ENCODE data around the gene FAM3C.
"Not testable (repeated sequence)": the region's sequence is repeated elsewhere in the genome, so short reads cannot be mapped to it uniquely, and the experiment has no call there.

Gene FAM3C

GRCh38 chr7:121430558-121430957 lies 34.5 kb upstream of the FAM3C start:
- H3K27ac ChIP-seq (ENCODE audit: low read length) = no peak overlapping the region
- H3K4me3 ChIP-seq (ENCODE audit: low read depth in 1 of 2, low read length in 2 of 2) = no peak overlapping the region
- H3K4me1 ChIP-seq (ENCODE audit: control insufficient read depth in 1 of 2, insufficient read depth in 2 of 2, low read length in 2 of 2) = no peaks in the 10 kb centered on the region
- no peaks in the 10 kb centered on the region for H3K9me3 ChIP-seq (ENCODE audit: control insufficient read depth in 1 of 2, low read length in 2 of 2)
- H3K27me3 ChIP-seq (ENCODE audit: low read depth, low read length) = no peaks in the 10 kb centered on the region
- no peaks in the 10 kb centered on the region for H3K36me3 ChIP-seq (ENCODE audit: control insufficient read depth in 1 of 2, insufficient read depth in 2 of 2, low read length in 2 of 2)

DNA sequence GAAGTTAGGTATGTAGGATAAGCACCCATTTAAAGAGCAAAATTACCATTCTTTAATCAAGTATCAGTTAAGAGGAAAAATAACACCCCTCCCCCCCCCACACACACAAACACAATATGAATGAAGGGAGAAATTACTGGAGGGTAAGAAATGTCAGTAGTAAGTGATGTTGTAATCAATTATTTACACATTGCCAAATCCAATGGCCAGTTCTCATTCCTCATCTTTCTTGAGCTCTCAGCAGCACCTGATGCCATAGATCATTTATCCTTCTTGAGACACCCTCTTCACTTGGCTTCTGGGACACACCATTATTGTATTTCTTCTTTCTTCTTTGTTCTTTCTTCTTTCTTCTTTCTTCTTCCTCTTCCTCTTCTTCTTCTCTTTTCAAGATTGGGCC lies 33.7 kb upstream of the FAM3C start:
- Histone ChIP-seq H3K4me3 (ENCODE audit: low read depth in 1 of 2, low read length in 2 of 2) (no peak overlapping the region), H3K9me3 (ENCODE audit: control insufficient read depth in 1 of 2, low read length in 2 of 2) (no peaks in the 10 kb centered on the region), H3K4me1 (ENCODE audit: control insufficient read depth in 1 of 2, insufficient read depth in 2 of 2, low read length in 2 of 2) (no peaks in the 10 kb centered on the region), H3K27ac (ENCODE audit: low read length) (no peak overlapping the region), H3K36me3 (ENCODE audit: control insufficient read depth in 1 of 2, insufficient read depth in 2 of 2, low read length in 2 of 2) (no peaks in the 10 kb centered on the region), H3K27me3 (ENCODE audit: low read depth, low read length) (no peaks in the 10 kb centered on the region)

DNA sequence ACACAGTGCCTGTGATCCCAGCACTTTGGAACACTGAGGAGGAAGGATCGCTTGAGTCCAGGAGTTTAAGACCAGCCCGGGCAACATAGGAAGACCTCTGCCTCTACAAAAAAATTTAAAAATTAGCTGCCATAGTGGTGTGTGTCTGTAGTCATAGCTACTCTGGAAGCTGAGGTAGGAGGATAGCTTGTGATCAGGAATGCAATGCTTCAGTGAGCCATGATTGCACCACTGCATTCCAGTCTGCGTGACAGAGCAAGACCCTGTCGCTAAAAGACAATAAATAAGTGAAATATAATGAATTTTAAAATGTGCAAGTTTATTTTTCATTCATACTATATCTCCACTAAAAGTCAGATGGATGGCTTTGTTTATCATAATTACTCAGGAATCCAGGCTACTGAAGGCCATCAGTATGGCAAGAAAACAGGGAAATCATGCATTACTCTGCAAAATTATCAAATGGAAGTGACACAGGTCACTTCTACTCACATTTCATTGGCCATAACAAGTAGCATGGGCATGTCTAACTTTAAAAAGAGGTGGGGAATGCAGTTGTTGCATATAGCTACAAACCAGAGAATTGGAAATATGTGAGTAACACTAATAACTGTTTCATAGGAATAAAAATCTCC lies 32.9 kb upstream of the FAM3C start:
- H3K36me3 ChIP-seq (ENCODE audit: control insufficient read depth in 1 of 2, insufficient read depth in 2 of 2, low read length in 2 of 2) = no peaks in the 10 kb centered on the region
- H3K9me3 ChIP-seq (ENCODE audit: control insufficient read depth in 1 of 2, low read length in 2 of 2) = no peaks in the 10 kb centered on the region
- no peaks in the 10 kb centered on the region for H3K27me3 ChIP-seq (ENCODE audit: low read depth, low read length)
- no peak overlapping the region for H3K4me3 ChIP-seq (ENCODE audit: low read depth in 1 of 2, low read length in 2 of 2)
- H3K27ac ChIP-seq (ENCODE audit: low read length) = no peak overlapping the region
- no peaks in the 10 kb centered on the region for H3K4me1 ChIP-seq (ENCODE audit: control insufficient read depth in 1 of 2, insufficient read depth in 2 of 2, low read length in 2 of 2)

GRCh38 chr7:121421743-121422142 lies 25.6 kb upstream of the FAM3C start:
- H3K27ac ChIP-seq (ENCODE audit: low read length); H3K4me3 ChIP-seq (ENCODE audit: low read depth in 1 of 2, low read length in 2 of 2); H3K9me3 ChIP-seq (ENCODE audit: control insufficient read depth in 1 of 2, low read length in 2 of 2); H3K4me1 ChIP-seq (ENCODE audit: control insufficient read depth in 1 of 2, insufficient read depth in 2 of 2, low read length in 2 of 2); H3K36me3 ChIP-seq (ENCODE audit: control insufficient read depth in 1 of 2, insufficient read depth in 2 of 2, low read length in 2 of 2); H3K27me3 ChIP-seq (ENCODE audit: low read depth, low read length): not testable (repeated sequence)

- no peaks in the 10 kb centered on the region for H3K27me3 ChIP-seq (ENCODE audit: low read depth, low read length)
- H3K27ac ChIP-seq (ENCODE audit: low read length) = no peak overlapping the region
- H3K4me1 ChIP-seq (ENCODE audit: control insufficient read depth in 1 of 2, insufficient read depth in 2 of 2, low read length in 2 of 2) = no peaks in the 10 kb centered on the region
- no peak overlapping the region for H3K4me3 ChIP-seq (ENCODE audit: low read depth in 1 of 2, low read length in 2 of 2)
- H3K36me3 ChIP-seq (ENCODE audit: control insufficient read depth in 1 of 2, insufficient read depth in 2 of 2, low read length in 2 of 2) = no peaks in the 10 kb centered on the region
- H3K9me3 ChIP-seq (ENCODE audit: control insufficient read depth in 1 of 2, low read length in 2 of 2) = no peaks in the 10 kb centered on the region
Measured at GRCh38 chr7:121420976-121421375, 24.9 kb upstream of the FAM3C start.

DNA sequence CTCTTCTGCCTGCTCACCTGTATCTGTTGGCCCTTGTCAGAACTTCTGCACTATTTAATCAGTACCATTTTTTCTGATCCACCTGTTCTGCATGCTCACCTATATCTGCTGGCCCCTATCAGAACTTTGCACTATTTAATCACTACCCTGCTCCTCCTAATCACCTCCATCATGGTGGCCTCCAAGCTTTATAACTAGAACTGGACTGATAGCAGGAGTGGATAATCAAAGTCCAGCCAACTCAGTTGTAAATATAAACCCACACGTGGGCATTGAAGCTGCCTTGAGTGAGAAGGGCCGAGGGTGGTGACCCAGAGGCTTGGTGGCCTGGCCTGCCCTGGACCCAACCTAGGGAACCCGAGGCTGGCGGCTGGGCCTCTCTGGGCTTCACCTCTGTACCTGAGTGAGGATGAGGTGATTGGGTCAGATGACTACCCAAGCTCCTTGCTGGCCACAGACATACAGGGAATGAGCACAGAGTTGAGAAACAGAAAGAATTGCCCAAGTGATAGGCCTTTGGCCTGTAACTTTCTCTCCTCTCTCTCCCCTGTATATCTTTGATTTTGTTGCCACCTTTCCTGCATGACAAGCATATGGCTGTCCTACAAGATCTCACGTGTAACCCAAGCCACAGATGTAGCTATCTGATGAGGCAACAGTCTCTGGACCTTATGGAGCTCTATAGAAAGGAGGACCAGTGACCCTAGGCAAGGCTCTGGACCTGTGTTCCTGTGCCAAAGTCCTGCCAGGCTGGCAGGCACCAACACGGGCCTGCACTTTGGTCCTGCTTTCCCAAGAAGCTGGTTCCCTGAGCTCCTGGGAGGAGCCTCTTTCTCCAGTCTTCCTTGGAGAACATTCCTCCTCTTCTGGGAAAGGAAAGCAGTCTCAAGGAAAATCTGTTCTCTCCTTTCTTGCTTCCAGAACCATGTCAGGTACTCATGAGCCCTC lies 23.4 kb upstream of the FAM3C start:
- no peak overlapping the region for H3K27ac ChIP-seq (ENCODE audit: low read length)
- H3K27me3 ChIP-seq (ENCODE audit: low read depth, low read length) = no peaks in the 10 kb centered on the region
- H3K4me3 ChIP-seq (ENCODE audit: low read depth in 1 of 2, low read length in 2 of 2) = no peak overlapping the region
- H3K4me1 ChIP-seq (ENCODE audit: control insufficient read depth in 1 of 2, insufficient read depth in 2 of 2, low read length in 2 of 2) = no peaks in the 10 kb centered on the region
- no peaks in the 10 kb centered on the region for H3K36me3 ChIP-seq (ENCODE audit: control insufficient read depth in 1 of 2, insufficient read depth in 2 of 2, low read length in 2 of 2)
- no peaks in the 10 kb centered on the region for H3K9me3 ChIP-seq (ENCODE audit: control insufficient read depth in 1 of 2, low read length in 2 of 2)

DNA sequence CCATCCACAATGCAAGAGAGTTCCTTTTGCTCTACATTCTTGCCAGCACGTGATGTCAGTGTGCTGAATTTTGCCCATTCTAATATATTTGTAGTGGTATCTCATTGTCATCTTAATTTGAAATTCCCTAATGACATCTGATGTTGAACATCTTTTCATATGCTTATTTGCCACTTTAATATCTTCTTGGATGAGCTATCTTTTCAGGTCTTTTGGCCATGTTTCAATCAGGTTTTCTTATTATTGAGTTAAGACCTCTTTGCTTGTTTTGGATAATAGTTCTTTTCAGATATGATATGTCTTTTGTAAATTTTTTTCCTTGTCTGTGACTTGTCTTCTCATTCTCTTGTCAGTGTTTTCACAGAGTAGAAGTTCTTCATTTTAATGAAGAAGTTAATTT lies 20.4 kb upstream of the FAM3C start:
- H3K27me3 ChIP-seq (ENCODE audit: low read depth, low read length) = no peaks in the 10 kb centered on the region
- no peaks in the 10 kb centered on the region for H3K4me1 ChIP-seq (ENCODE audit: control insufficient read depth in 1 of 2, insufficient read depth in 2 of 2, low read length in 2 of 2)
- H3K27ac ChIP-seq (ENCODE audit: low read length) = no peak overlapping the region
- H3K36me3 ChIP-seq (ENCODE audit: control insufficient read depth in 1 of 2, insufficient read depth in 2 of 2, low read length in 2 of 2) = no peaks in the 10 kb centered on the region
- no peak overlapping the region for H3K4me3 ChIP-seq (ENCODE audit: low read depth in 1 of 2, low read length in 2 of 2)
- H3K9me3 ChIP-seq (ENCODE audit: control insufficient read depth in 1 of 2, low read length in 2 of 2) = no peaks in the 10 kb centered on the region

- no peak overlapping the region for H3K27ac ChIP-seq (ENCODE audit: low read length)
- no peaks in the 10 kb centered on the region for H3K9me3 ChIP-seq (ENCODE audit: control insufficient read depth in 1 of 2, low read length in 2 of 2)
- H3K4me1 ChIP-seq (ENCODE audit: control insufficient read depth in 1 of 2, insufficient read depth in 2 of 2, low read length in 2 of 2) = no peaks in the 10 kb centered on the region
- no peak overlapping the region for H3K4me3 ChIP-seq (ENCODE audit: low read depth in 1 of 2, low read length in 2 of 2)
- H3K36me3 ChIP-seq (ENCODE audit: control insufficient read depth in 1 of 2, insufficient read depth in 2 of 2, low read length in 2 of 2) = no peaks in the 10 kb centered on the region
- no peaks in the 10 kb centered on the region for H3K27me3 ChIP-seq (ENCODE audit: low read depth, low read length)
Measured at GRCh38 chr7:121414436-121414835, 18.3 kb upstream of the FAM3C start.

GRCh38 chr7:121411597-121411979 lies 15.5 kb upstream of the FAM3C start:
- no peak overlapping the region for H3K4me3 ChIP-seq (ENCODE audit: low read depth in 1 of 2, low read length in 2 of 2)
- no peaks in the 10 kb centered on the region for H3K36me3 ChIP-seq (ENCODE audit: control insufficient read depth in 1 of 2, insufficient read depth in 2 of 2, low read length in 2 of 2)
- H3K4me1 ChIP-seq (ENCODE audit: control insufficient read depth in 1 of 2, insufficient read depth in 2 of 2, low read length in 2 of 2) = no peaks in the 10 kb centered on the region
- H3K9me3 ChIP-seq (ENCODE audit: control insufficient read depth in 1 of 2, low read length in 2 of 2) = no peaks in the 10 kb centered on the region
- no peaks in the 10 kb centered on the region for H3K27me3 ChIP-seq (ENCODE audit: low read depth, low read length)
- no peak overlapping the region for H3K27ac ChIP-seq (ENCODE audit: low read length)

DNA sequence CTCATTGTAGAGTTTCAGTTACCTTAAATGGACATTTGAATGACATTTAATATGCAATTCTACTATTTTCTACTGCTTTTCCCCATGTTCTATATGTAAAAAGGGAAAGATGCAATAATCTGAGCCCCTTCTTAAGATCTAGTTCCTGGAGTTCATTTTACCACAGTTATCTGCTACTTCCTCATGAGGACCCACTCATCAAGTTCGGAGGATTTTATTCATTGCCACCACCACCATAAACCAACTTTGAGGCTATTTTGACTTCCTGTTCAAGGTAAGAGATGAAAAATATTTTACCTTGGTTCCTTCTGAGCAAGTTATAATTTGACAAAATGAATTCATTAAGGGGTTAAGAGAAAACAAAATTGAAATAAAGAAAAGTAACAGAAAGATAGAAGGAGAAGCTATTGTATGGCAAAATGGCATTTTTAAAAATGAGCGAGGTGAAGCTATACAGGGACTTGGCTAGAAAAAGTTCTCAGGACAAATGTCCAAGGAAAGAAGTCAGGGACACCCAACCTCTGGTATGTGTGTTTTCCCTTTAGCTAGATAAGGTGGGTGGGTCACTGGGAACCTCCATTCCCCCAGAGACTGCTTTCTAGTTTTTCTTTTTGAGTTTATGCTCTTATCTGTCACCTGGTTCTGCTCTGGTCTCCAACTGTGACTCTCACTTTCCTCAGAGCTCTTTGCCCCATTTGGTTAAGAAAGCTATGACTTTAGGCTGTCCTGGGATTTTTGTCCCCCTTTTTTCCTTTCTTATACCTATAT lies 14.9 kb upstream of the FAM3C start:
- Histone ChIP-seq H3K36me3 (ENCODE audit: control insufficient read depth in 1 of 2, insufficient read depth in 2 of 2, low read length in 2 of 2) (no peaks in the 10 kb centered on the region), H3K4me3 (ENCODE audit: low read depth in 1 of 2, low read length in 2 of 2) (no peak overlapping the region)

GRCh38 chr7:121406944-121407343 lies 10.8 kb upstream of the FAM3C start:
- H3K9me3 ChIP-seq (ENCODE audit: control insufficient read depth in 1 of 2, low read length in 2 of 2) = no peaks in the 10 kb centered on the region
- H3K27ac ChIP-seq (ENCODE audit: low read length) = no peak overlapping the region
- H3K4me1 ChIP-seq (ENCODE audit: control insufficient read depth in 1 of 2, insufficient read depth in 2 of 2, low read length in 2 of 2) = no peaks in the 10 kb centered on the region
- H3K4me3 ChIP-seq (ENCODE audit: low read depth in 1 of 2, low read length in 2 of 2) = no peak overlapping the region
- H3K36me3 ChIP-seq (ENCODE audit: control insufficient read depth in 1 of 2, insufficient read depth in 2 of 2, low read length in 2 of 2) = no peaks in the 10 kb centered on the region
- H3K27me3 ChIP-seq (ENCODE audit: low read depth, low read length) = no peaks in the 10 kb centered on the region

More for the DNA sequence above, 14.9 kb upstream of the FAM3C start:
- Histone ChIP-seq H3K4me1 (ENCODE audit: control insufficient read depth in 1 of 2, insufficient read depth in 2 of 2, low read length in 2 of 2) (no peaks in the 10 kb centered on the region), H3K27me3 (ENCODE audit: low read depth, low read length) (no peaks in the 10 kb centered on the region), H3K27ac (ENCODE audit: low read length) (no peak overlapping the region), H3K9me3 (ENCODE audit: control insufficient read depth in 1 of 2, low read length in 2 of 2) (no peaks in the 10 kb centered on the region)
